Mucosa of gallbladder (tissue), 1 donor: ENCODE results near the gene TCF12. TPM values are rescaled to one million over a fixed set of nuclear protein-coding genes. Genes with fewer than 3 reads are reported as not detected.

Experiments
- DNase-seq: peaks from one replicate; pipeline ENCODE4 v3.0.0-alpha.2; 2020; ENCODE audit warnings: low spot score
- total RNA-seq: library from RNA; stranded (reverse); gene quantifications from one replicate; pipeline ENCODE4 v1.2.1, GENCODE V29; 2021
- donor health status: DM: no; HTN: no; CAD: no.

Gene TCF12
- total RNA-seq, 1 donor from 2014 or later, result 112 TPM

DNA sequence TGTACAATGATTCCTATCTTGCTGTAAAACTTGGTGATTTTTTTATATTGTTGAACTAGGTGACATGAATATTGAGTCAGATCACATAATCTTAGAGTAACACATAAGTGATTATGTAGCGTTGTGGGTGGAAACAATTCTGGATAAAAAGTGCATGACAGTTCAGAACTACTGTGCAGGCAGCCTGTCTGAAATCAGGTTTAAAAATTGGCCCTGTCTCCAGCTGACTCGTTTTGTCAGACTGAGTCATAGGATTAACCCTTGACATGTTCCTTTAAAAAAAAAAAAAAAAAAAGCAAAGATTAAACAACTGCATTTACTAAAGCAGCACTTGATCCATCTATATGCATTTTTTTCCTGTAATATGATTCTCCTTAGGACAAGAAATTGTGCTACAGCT lies 297.8 kb downstream of the TCF12 start:
- no peak for DNase-seq

GRCh38 chr15:57217778-57218598 lies 299.5 kb downstream of the TCF12 start:
- no peak for DNase-seq

- no peak for DNase-seq
These were observed 300.6 kb downstream of the TCF12 start for GRCh38 chr15:57218826-57219576.

DNA sequence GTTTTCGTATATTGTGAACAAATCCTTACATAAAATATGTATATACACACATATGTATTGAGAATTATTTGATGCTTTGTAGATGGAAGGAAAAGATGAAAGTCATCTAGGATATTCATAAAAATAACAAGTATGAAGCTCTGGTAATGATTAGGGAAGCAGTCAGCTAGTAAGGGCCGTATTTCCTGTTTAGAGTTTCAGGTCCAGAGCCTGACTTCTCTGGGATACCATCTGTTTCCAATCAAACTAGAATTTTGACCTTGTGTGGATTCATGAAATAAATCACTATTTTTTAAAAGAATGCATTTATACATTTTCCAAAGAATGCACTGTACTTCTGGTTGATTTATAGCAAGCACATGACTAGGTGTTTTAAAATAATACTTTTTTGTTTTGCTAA lies 301.8 kb downstream of the TCF12 start:
- no peak for DNase-seq

DNA sequence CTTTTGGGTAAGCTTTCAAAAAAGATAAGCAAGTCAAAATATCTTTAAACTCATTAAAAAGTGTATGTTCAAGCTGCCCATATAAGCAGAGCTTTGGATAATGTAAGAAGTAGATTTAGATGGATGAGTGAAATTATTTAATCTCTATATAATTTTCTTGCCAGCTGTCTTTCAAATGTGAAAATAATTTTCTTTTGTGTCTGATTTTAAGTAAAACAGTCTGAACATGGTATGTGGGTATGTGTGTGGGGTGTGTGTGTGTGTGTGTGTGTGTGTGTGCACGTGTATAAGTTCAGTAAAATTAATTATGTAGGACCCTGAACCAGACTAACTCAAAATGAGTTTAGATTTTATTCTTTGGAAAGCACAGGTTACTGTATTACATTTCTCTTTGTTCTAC lies 302.7 kb downstream of the TCF12 start:
- no peak for DNase-seq

- no peak for DNase-seq
These were observed 304.9 kb downstream of the TCF12 start for GRCh38 chr15:57223345-57223744.

GRCh38 chr15:57223887-57224286 lies 305.4 kb downstream of the TCF12 start:
- DNase-seq, result no peak

GRCh38 chr15:57224664-57225063 lies 306.2 kb downstream of the TCF12 start:
- no peak for DNase-seq

GRCh38 chr15:57227166-57227565 lies 308.7 kb downstream of the TCF12 start:
- no peak for DNase-seq

GRCh38 chr15:57227899-57228298 lies 309.5 kb downstream of the TCF12 start:
- no peak for DNase-seq

DNA sequence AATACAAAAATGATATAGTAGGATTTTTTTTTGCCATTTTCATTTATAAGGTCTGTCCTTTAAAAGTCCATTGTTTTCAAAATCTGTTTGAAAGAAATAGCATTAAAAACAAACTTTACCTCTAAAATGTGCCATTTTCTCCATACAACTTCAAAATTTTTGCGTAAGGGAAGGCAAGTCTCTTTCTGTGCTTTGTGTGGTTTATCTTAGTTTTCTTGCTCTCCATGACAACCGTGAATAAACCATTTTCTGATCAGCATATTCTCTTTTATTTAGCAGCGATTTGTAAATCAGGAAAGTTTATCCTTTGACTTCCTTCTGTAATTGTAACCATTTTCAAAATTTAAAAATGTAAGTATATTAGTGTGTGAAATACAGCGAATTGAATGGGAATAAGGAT lies 310.0 kb downstream of the TCF12 start:
- DNase-seq, result no peak

GRCh38 chr15:57229051-57229450 lies 310.6 kb downstream of the TCF12 start:
- no peak for DNase-seq

- no peak for DNase-seq
These were observed 313.1 kb downstream of the TCF12 start for GRCh38 chr15:57231559-57231958.

- no peak for DNase-seq
These were observed 315.7 kb downstream of the TCF12 start for GRCh38 chr15:57234156-57234555.

- DNase-seq, result no peak
These were observed 316.7 kb downstream of the TCF12 start for GRCh38 chr15:57235186-57235585.

DNA sequence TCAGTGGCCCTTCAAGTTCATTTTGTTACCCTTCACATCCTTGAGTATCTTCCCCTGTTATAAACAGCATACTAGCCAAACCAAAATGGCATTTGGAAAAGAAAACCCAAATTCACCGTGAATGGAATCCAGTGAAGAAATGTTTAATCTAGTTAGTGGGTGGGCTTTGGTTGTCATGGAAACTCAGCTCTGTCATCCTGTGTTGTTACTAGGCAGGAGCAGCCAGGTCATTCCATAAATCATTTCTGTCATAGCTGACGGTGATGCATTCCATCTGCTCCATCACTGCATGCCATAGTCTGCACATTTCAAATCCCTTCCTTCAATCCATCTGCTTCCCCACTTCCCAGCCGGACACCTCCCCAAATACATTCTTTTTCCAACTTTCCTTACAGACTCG lies 317.4 kb downstream of the TCF12 start:
- DNase-seq, result no peak

DNA sequence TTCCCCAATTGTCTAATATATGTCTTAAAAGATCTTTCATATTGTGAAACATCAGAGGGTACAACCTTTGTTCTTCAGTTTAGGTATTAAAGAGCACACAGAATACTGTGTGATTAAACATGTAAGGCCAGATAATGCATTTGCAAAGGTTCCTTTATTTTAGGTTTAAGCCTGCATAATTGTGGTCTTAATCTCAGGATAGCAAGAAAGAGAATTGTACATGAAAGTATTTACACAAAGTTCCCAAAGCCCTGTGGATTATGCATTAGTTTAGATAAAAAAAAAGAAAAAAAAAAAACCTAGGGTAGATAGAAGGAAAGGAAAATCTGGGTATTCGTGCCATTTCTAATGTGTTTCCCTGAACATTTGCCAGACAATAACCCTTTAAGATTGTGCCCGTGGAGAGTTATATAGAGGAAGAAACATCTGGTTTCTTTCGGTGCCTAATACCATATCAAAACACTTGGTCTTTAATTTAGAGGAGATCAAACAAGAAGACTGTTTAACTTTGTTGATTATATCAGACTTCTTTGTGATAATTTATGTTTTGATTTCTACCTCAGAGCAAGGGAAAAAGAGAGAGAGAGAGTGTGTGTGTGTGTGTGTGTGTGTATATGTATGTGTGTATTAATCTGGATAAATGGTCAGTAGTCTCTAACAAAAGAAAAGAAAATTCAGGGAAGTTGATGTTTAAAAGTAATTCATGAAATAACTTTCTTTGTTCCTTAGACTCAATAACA lies 318.3 kb downstream of the TCF12 start:
- DNase-seq, result no peak

- DNase-seq, result no peak
These were observed 318.8 kb downstream of the TCF12 start for GRCh38 chr15:57237301-57237642.

DNA sequence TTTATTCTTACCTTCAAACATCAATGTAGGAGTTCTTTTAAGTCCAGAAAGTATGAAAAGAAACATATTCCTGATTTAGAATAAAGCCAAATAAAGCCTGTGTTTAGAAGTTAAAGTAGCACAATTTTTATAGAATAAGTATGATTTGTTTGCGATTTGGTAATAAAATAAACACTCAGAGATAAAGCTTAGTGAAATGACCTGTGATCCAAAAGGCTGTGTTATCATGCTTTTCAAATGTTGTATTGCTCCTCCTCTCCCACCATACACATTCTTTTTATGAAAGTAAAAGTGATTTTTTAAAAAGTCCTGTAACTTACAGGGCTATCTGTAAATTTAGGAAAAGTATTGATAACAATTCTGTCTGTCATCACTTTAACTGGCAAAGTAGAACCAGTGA lies 319.2 kb downstream of the TCF12 start:
- no peak for DNase-seq

GRCh38 chr15:57245130-57245529 lies 326.7 kb downstream of the TCF12 start:
- no peak for DNase-seq

DNA sequence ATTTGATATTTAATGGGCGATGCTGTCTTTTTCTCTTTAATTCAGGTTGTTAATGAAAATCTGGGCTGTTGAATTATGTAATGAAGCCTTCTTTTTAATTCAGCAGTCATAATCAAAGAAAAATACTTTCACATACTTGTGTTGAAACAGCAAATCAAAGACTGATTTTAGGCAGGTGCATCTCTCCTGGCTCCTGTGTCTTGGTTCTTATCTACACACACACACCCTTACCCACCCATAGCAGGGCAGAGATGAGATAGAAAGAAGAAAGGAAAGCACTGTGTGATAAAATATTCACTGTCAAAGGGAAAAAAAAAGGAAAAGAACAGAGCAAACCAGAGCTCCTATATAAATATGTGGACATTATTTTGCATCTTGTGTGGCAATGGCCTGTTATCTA lies 327.3 kb downstream of the TCF12 start:
- no peak for DNase-seq

DNA sequence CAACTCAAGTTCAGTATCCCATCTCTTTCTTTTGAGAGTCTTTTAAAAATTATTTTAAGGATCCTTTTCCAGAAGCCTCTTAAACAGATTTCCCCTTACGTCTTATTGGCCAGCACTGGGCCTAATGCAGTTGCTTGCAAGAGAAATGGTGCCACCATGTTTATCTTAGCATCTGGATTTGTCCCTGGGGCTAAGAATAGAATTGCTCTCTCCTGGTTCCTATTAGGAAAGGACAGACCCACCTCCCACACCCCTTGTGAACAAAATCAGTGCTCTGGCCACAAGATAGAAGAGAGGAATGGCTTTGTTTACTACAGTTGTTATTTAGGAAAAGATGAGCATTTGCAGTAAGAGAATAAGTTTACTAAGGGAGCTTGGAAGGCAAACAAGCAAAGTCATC lies 329.6 kb downstream of the TCF12 start:
- no peak for DNase-seq

DNA sequence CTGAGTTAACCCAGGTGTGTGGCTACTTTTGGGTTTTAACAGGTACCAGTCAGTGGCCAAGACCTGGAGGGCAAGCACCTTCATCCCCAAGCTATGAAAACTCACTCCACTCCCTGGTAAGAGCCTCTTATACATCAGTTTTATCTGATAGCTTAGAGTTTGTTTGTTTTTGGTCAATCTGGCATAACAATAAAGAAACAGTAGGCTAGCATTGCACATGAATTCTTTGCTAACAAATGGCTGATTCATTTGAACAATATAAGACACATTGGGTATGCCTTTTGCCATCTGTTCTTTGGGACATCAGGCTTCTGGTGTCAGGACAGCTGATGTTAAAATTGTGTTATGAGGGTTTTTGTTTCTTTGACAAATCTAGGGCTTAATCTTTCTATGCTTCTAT lies 332.9 kb downstream of the TCF12 start:
- DNase-seq, result no peak
